HCT116 (cell line): Measurements from ENCODE around the gene TAF11L4.

Source experiments
- EGR1 ChIP-seq: IDR thresholded peaks from 2 replicates; pipeline ENCODE4 v1.6.1; 2012; ENCODE audit warnings: low read depth
- EZH2phosphoT487 ChIP-seq: fragments of 200-600 bp; IDR thresholded peaks from 2 replicates; pipeline ENCODE4 v1.6.1; 2018; ENCODE audit warnings: antibody characterized with exemption, borderline replicate concordance
- JUND ChIP-seq: IDR thresholded peaks from 2 replicates; pipeline ENCODE4 v1.6.1; 2012
- POLR2A ChIP-seq: IDR thresholded peaks from 2 replicates; pipeline ENCODE4 v1.7.0; 2011; ENCODE audit warnings: borderline replicate concordance; ENCODE audit not compliant: insufficient read depth, insufficient read length; ENCODE audit errors: extremely low read depth
- ZFX ChIP-seq: fragments of 450-650 bp; IDR thresholded peaks from 2 replicates; pipeline ENCODE4 v1.6.1; 2017
- TF ChIP-seq, protein P1 (sequence below), 3 experiments: fragments of 200-600 bp in 1 of 3; sonication (generic) in 1 of 3; IDR thresholded peaks in 2 of 3; conservative IDR thresholded peaks in 1 of 3; 2 replicates each; pipeline ENCODE4 v1.5.1; 2012 to 2017; ENCODE audit warnings: low read depth in 2 of 3, low read length in 2 of 3, antibody characterized with exemption in 1 of 3, borderline replicate concordance in 1 of 3, control low read depth in 1 of 3, mild to moderate bottlenecking in 1 of 3, mixed read lengths in 1 of 3, mixed run types in 1 of 3, moderate library complexity in 1 of 3; ENCODE audit not compliant: insufficient read depth in 1 of 3
- TF ChIP-seq, protein P2 (sequence below): IDR thresholded peaks from 2 replicates; pipeline ENCODE4 v1.6.1; 2012; ENCODE audit warnings: low read depth

DNA sequence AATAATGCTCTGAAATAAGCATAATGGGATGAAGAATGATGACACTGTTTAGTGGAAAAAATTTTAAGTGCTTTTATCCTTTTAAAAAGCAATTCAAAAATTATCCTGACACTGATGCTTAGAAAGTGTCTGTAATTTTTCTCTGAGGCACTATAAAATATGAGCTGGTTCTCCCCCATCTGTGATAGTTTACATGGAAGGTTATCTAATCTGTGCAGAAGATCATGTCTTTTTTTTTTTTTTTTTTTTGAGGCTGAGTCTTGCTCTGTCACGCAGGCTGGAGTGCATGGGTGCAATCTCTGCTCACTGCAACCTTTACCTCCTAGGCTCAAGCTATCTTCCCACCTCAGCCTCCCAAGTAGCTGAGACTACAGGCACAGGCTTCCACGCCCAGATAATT, 38.8 kb upstream of the TAF11L4 start:
- TF ChIP-seq, protein P1, sequence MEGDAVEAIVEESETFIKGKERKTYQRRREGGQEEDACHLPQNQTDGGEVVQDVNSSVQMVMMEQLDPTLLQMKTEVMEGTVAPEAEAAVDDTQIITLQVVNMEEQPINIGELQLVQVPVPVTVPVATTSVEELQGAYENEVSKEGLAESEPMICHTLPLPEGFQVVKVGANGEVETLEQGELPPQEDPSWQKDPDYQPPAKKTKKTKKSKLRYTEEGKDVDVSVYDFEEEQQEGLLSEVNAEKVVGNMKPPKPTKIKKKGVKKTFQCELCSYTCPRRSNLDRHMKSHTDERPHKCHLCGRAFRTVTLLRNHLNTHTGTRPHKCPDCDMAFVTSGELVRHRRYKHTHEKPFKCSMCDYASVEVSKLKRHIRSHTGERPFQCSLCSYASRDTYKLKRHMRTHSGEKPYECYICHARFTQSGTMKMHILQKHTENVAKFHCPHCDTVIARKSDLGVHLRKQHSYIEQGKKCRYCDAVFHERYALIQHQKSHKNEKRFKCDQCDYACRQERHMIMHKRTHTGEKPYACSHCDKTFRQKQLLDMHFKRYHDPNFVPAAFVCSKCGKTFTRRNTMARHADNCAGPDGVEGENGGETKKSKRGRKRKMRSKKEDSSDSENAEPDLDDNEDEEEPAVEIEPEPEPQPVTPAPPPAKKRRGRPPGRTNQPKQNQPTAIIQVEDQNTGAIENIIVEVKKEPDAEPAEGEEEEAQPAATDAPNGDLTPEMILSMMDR (IDR thresholded peaks at IDR 0.05 in 2 of 3, conservative IDR thresholded peaks at IDR 0.05 in 1 of 3; ENCODE audit: borderline replicate concordance in 1 of 3, insufficient read depth in 1 of 3, low read depth in 2 of 3, low read length in 2 of 3) = no peak
- TF ChIP-seq POLR2A (no peak), JUND (no peak), EGR1 (no peak), ZFX (no peak), EZH2phosphoT487 (no peak)
- TF ChIP-seq, protein P2, sequence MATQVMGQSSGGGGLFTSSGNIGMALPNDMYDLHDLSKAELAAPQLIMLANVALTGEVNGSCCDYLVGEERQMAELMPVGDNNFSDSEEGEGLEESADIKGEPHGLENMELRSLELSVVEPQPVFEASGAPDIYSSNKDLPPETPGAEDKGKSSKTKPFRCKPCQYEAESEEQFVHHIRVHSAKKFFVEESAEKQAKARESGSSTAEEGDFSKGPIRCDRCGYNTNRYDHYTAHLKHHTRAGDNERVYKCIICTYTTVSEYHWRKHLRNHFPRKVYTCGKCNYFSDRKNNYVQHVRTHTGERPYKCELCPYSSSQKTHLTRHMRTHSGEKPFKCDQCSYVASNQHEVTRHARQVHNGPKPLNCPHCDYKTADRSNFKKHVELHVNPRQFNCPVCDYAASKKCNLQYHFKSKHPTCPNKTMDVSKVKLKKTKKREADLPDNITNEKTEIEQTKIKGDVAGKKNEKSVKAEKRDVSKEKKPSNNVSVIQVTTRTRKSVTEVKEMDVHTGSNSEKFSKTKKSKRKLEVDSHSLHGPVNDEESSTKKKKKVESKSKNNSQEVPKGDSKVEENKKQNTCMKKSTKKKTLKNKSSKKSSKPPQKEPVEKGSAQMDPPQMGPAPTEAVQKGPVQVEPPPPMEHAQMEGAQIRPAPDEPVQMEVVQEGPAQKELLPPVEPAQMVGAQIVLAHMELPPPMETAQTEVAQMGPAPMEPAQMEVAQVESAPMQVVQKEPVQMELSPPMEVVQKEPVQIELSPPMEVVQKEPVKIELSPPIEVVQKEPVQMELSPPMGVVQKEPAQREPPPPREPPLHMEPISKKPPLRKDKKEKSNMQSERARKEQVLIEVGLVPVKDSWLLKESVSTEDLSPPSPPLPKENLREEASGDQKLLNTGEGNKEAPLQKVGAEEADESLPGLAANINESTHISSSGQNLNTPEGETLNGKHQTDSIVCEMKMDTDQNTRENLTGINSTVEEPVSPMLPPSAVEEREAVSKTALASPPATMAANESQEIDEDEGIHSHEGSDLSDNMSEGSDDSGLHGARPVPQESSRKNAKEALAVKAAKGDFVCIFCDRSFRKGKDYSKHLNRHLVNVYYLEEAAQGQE = no peak
